ENCODE measurements around the gene THTPA. TPM values are rescaled to one million over a fixed set of nuclear protein-coding genes. Genes with fewer than 3 reads are reported as not detected.
"Not testable (repeated sequence)": the region's sequence is repeated elsewhere in the genome, so short reads cannot be mapped to it uniquely, and the experiment has no call there.

The THTPA gene
- total RNA-seq, 2 experiments from 2014 or later, result 11.3 to 13.1 TPM

DNA sequence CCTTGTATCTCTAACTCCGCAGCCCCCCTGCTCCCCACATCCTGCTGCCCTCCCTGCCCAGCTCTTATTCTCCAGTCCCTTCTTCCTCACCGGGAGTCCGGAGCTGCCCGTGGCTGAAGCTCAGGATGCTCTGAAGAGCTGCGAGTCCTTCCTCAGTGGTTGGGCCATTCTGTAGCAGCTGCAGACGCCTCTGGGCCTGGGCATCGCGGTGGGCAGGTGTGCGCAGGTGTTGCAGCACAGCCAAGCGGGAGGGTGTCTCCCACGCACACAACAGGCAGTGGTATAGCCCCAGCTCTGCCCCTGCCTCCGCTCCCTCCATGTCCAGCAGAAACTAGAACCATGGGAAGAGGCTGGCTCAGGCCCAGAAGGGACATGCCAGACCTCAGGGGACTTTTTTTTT lies 24.7 kb upstream of the THTPA start:
- CTCF ChIA-PET, result interaction anchor here (0.6 to 1.4 kb wide), 2 partner anchors 8 to 58 kb away, joined by 3 read pairs; no protein-coding TSS in a partner anchor
- POLR2A ChIA-PET, result no interaction called here

GRCh38 chr14:23532658-23533057 lies 23.4 kb upstream of the THTPA start:
- ChIA-PET CTCF (interaction anchor here (0.8 kb wide), 1 partner anchor 27 kb away, joined by 4 read pairs; no protein-coding TSS in a partner anchor), POLR2A (no interaction called here)

- POLR2A ChIA-PET, result no interaction called here
- CTCF ChIA-PET, result no interaction called here
Measured at GRCh38 chr14:23533652-23534435, 22.2 kb upstream of the THTPA start.

GRCh38 chr14:23535943-23536342 lies 20.1 kb upstream of the THTPA start:
- CTCF ChIA-PET, result interaction anchor here (0.8 kb wide), 1 partner anchor 24 kb away, joined by 4 read pairs; no protein-coding TSS in a partner anchor
- POLR2A ChIA-PET, result no interaction called here

DNA sequence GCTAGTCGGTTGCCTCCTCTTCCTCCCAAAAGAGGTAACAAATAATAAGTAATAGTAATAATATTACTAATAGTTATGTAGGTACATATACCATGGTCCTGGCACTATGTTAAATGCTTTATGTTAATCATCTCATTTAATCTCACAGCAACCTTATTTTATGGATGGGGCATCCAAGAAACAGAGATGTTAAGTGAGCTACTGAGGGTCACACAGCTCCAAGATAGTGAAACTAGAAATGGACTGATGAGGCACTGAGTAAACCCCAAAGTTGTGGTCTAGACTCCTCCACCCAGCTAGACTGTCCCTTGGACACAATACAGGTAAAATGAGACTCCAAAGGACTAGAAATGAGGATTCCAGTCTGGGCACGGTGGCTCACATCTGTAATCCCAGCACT lies 19.6 kb upstream of the THTPA start:
- POLR2A ChIA-PET, result no interaction called here
- CTCF ChIA-PET, result interaction anchor here (0.8 kb wide), 1 partner anchor 23 kb away, joined by 4 read pairs; no protein-coding TSS in a partner anchor

DNA sequence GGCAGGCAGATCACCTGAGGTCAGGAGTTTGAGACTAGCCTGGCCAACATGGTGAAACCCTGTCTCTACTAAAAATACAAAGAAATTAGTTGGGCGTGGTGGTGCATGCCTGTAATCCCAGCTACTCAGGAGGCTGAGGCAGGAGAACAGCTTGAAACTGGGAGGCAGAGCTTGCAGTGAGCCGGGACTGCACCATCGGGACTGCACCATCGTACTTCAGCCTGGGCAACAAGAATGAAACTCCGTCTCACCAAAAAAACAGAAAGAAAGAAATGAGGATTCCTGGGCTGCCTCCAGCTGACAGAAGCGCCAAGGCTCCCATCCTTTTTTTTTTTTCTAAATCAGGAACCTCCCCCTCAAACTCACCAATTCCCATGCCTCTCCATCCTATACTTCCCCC lies 19.2 kb upstream of the THTPA start:
- POLR2A ChIA-PET, CTCF ChIA-PET: not testable (repeated sequence)

GRCh38 chr14:23537351-23538049 lies 18.6 kb upstream of the THTPA start:
- ChIA-PET CTCF (no interaction called here), POLR2A (no interaction called here)

GRCh38 chr14:23538050-23538718 lies 17.9 kb upstream of the THTPA start:
- POLR2A ChIA-PET, result no interaction called here
- CTCF ChIA-PET, result no interaction called here

DNA sequence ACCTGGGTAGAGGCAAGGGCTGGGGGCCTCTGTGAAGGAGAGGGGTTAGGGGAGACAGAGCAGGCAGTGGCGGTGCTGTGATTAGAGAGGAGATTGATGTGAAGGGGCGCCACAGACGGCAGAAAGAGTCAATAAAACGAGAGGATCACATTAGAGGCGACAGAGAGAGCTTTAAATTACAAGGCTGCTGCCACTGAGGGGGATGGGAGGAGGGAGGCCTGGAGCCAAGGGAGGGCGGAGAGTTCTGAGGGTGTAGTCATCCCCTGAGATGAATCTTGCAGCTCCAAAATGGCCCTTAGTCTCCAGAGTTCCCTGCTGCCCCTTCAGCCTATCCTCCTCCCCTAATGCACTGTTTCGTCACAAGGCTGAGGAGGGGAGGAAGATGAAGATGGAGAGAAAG lies 17.3 kb upstream of the THTPA start:
- POLR2A ChIA-PET, result no interaction called here
- CTCF ChIA-PET, result interaction anchor here (0.8 to 1.8 kb wide), 8 partner anchors 8 to 79 kb away, joined by 3 to 5 read pairs (median 3); partner anchors contain the start of gene ZFHX2

- ChIA-PET CTCF (interaction anchor here (0.6 to 1.8 kb wide), 9 partner anchors 9 to 80 kb away, joined by 3 to 5 read pairs (median 3); partner anchors contain the start of gene ZFHX2), POLR2A (no interaction called here)
Measured at GRCh38 chr14:23539248-23540140, 16.6 kb upstream of the THTPA start.

DNA sequence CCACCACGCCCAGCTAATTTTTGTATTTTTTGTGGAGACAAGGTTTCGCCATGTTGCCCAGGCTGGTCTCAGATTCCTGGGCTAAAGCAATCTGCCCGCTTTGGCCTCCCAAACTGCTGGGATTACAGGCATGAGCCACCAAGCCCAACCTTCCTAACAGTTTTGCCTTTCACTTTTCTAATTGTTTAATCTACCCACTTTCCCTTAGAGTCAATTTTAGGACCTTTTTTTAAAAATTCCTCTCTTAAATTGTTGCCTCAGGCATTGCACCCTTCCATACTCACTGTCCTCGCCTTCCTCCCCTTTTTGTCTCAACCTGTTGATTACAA lies 16.0 kb upstream of the THTPA start:
- CTCF ChIA-PET, result interaction anchor here (0.6 to 1.8 kb wide), 7 partner anchors 10 to 419 kb away, joined by 3 to 5 read pairs (median 3); partner anchors contain the start of gene ZFHX2
- POLR2A ChIA-PET, result no interaction called here

GRCh38 chr14:23542261-23542660 lies 13.8 kb upstream of the THTPA start:
- ChIA-PET CTCF (interaction anchor here (0.9 to 1.2 kb wide), 2 partner anchors 57 to 67 kb away, joined by 3 read pairs; no protein-coding TSS in a partner anchor), POLR2A (no interaction called here)

DNA sequence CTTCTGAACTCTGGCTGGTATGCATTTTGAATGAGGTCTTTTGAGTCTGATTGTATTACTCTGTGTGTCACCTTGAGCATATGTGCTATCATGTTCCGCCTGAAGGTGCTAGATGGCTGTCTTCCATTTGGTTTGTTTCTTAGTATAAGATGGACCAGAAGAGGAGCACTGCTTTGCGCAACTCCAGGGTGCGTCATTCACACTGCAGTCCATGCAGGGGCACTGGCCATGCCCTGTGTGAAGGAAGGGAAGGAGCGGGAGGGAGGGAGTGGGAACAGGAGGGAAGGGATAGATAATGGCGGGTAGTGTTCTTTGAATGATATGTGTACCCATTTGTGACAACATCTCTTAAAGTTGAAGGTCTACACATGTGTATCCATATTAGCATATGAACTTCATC lies 12.7 kb upstream of the THTPA start:
- POLR2A ChIA-PET, result no interaction called here
- CTCF ChIA-PET, result interaction anchor here (0.9 to 1.5 kb wide), 2 partner anchors 18 to 65 kb away, joined by 3 to 4 read pairs; no protein-coding TSS in a partner anchor

DNA sequence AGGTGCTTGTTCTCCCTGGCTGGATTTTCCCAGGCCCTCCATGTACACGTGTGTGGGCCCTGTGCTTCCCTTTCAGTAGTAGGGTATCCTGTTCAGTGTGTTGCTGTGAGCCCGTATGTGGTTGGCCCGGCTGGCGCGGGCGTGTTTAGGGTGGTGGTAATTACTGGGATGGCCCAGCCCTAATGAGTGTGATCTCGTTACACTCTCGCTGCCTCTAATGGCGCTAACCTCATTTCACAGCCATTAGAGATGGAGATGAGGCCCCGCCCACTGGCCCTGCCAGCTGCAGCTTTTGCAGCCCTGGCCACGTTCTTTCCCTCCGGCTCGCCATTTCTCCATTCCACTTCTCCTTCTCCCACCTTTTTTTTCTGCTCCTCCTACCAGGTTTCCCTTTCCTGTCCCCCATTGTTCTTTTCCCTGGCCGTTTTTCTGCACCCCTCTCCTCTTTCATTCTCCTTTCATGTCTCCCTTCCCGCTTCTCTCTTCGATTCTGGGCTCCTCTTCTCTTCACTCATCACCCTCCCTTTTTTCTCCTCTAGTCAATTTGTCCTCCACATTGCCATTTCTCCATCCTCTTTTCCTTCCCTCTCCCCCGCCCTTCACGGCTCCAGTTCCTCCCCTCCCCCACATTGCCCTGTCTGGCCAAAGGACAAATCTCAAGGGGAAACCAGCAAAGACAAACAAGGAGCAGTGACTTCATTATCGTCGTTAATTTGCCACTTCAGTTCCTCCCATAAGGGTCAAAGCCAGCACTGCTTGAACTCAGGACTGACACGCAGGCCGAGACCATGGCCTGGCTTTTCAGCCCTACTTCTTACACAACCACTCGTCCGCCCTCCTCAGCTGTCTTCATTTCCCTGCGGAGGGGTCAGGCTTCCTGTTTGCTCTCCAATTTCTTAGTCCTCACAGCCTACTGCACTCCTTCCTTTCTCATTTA lies 11.3 kb upstream of the THTPA start:
- ChIA-PET CTCF (no interaction called here), POLR2A (no interaction called here)

DNA sequence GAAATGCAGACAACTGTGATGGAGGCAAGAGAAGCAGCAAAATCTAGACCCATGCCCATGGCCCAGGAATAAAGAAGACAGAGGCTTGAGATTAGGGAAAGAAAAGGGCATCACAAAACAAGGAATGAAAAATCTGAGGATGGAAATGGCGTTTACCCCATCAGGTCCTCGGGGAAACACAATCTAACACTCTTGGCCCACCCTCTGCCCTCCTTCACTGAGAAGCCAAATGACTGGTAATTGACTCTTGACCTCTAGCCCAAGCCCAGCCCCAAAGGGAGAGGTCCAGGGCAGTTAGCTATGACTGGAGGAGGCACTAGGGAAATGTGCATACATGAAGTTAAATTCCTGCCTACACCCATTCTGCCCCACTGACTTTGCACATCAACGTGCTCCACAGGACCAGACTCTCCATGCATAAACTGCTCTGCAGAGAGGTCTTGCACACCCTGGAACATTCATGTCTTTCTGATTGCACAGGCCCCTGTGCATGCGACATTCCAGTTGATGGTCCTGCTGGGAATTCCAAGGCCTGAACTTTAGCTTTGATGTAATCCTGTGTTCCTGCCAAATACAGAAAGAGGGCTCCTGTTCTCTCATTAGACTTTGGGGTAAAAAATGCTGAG lies 10.2 kb upstream of the THTPA start:
- CTCF ChIA-PET, result interaction anchor here (0.6 to 1.2 kb wide), 2 partner anchors 67 to 72 kb away, joined by 3 to 4 read pairs; no protein-coding TSS in a partner anchor
- POLR2A ChIA-PET, result no interaction called here

DNA sequence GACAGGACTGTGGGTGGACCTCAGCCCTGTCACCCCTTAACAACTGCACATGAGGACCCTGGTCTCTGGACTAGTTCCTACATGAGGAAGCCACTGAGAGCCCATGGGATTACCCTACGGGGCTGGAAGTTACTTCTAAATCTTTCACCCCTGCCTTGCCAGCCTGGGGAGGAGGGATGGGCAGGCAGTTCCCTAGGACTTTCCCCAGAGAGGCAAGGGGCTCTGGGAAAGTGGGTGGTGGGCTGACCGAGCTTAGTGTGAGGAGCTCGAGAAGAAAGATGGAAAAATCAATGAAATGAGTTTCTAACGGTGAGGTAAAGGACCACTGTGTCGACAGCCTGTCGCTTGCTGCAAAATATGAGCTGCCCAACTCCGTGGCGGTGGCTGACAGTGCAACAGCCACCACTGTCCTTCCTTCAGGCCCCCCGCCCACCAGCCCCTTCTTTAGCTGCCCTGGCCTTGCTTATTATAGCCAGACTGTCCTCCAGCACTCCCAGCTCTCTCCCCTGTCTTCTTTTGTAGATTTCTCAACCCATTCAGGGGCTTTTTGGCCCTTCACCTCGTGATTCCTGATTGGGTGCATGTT lies 9.5 kb upstream of the THTPA start:
- POLR2A ChIA-PET, result no interaction called here
- CTCF ChIA-PET, result interaction anchor here (1.2 kb wide), 1 partner anchor 68 kb away, joined by 3 read pairs; no protein-coding TSS in a partner anchor

DNA sequence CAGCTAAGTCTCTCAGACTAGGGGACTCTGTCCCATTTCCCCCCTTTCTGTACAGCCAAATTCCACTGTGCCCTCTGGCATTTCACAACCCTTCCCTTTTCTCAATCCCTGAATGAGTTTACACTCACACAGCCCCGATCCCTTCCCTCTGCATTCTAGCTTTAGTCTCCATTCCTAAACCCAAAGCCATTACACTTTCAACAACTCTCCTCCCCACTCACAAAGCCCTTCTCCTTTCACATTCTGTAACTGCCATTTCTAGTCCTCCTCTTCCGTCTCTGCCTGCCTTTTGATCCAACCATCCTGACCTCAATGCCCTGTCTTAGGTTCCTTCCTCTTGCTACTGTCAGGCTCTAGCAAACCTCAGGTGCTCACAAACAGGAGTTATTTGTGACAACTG lies 8.1 kb upstream of the THTPA start:
- CTCF ChIA-PET, result interaction anchor here (1.2 kb wide), 1 partner anchor 15 kb away, joined by 3 read pairs; no protein-coding TSS in a partner anchor
- POLR2A ChIA-PET, result no interaction called here
